Right lobe of liver (tissue), 4 donors: ENCODE data around the gene C1QC.

Experiments
- CTCF ChIP-seq, 4 donors: fragments of 200-600 bp in 3 of 4; fragments of 450-650 bp in 1 of 4; IDR thresholded peaks; one replicate each; pipeline versions ENCODE4 v1.5.1 to v1.8.0; 2016 to 2022; ENCODE audit warnings: antibody characterized with exemption in 4 of 4, mild to moderate bottlenecking in 2 of 4
- POLR2A ChIP-seq: fragments of 450-650 bp; IDR thresholded peaks from one replicate; pipeline ENCODE4 v1.6.1; 2017; ENCODE audit warnings: antibody characterized with exemption, mild to moderate bottlenecking
- donor health status: DM: no; HTN: no; CAD: no.
- donor health status: DM: no; HTN: no; CAD: no.
- donor health status: DM: no; HTN: yes; CAD: no.

- TF ChIP-seq POLR2A (no peak), CTCF (IDR thresholded peaks at IDR 0.05) (peak in 1 of 4 donors; percentile 11)
Observed at GRCh38 chr1:22665752-22666151, 22.3 kb downstream of the C1QC start.
